Liver (tissue), 9 donors: ENCODE results near the gene C18orf54. TPM values are rescaled to one million over a fixed set of nuclear protein-coding genes. Genes with fewer than 3 reads are reported as not detected.
"Not testable (repeated sequence)": the region's sequence is repeated elsewhere in the genome, so short reads cannot be mapped to it uniquely, and the experiment has no call there.

ENCODE experiments used
- DNase-seq: peaks from one replicate; pipeline ENCODE4 v3.0.0-alpha.2; 2017; ENCODE audit warnings: low spot score
- H3K27ac ChIP-seq, 2 donors: one replicate each; pipeline ENCODE4 v1.7.0; 2013; ENCODE audit warnings: inconsistent platforms in 2 of 2, low read length in 2 of 2, control low read depth in 1 of 2, low read depth in 1 of 2, mild to moderate bottlenecking in 1 of 2
- H3K27me3 ChIP-seq, 4 donors: one replicate each; pipeline versions ENCODE4 v1.6.1 to v1.7.0; 2013; ENCODE audit warnings: low read length in 3 of 4, inconsistent platforms in 1 of 4, mild to moderate bottlenecking in 1 of 4, moderate library complexity in 1 of 4; ENCODE audit not compliant: control insufficient read depth in 4 of 4, insufficient read depth in 4 of 4
- H3K36me3 ChIP-seq, 4 donors: one replicate each; pipeline versions ENCODE4 v1.6.1 to v1.7.0; 2013; ENCODE audit warnings: low read length in 3 of 4, mild to moderate bottlenecking in 3 of 4, low read depth in 1 of 4, moderate library complexity in 1 of 4; ENCODE audit not compliant: control insufficient read depth in 4 of 4, insufficient read depth in 3 of 4
- H3K4me1 ChIP-seq, 4 donors: one replicate each; pipeline versions ENCODE4 v1.6.1 to v1.7.0; 2013; ENCODE audit warnings: low read length in 3 of 4, mild to moderate bottlenecking in 3 of 4, moderate library complexity in 1 of 4; ENCODE audit not compliant: control insufficient read depth in 4 of 4, insufficient read depth in 4 of 4
- H3K4me3 ChIP-seq, 3 donors: one replicate each; pipeline versions ENCODE4 v1.6.1 to v1.7.0; 2013; ENCODE audit warnings: low read length in 3 of 3, control low read depth in 1 of 3, low read depth in 1 of 3, mild to moderate bottlenecking in 1 of 3
- H3K9ac ChIP-seq, 2 donors: one replicate each; pipeline ENCODE4 v1.7.0; 2013; ENCODE audit warnings: low read length in 2 of 2, mild to moderate bottlenecking in 2 of 2, moderate library complexity in 2 of 2, control low read depth in 1 of 2, low read depth in 1 of 2
- H3K9me3 ChIP-seq, 4 donors: one replicate each; pipeline versions ENCODE4 v1.6.1 to v1.7.0; 2013; ENCODE audit warnings: low read length in 3 of 4; ENCODE audit not compliant: control insufficient read depth in 4 of 4
- EGR1 ChIP-seq, 2 donors: IDR thresholded peaks; 2 replicates each; pipeline ENCODE4 v1.6.1; 2016 to 2018; ENCODE audit warnings: antibody characterized with exemption in 2 of 2, low read depth in 2 of 2
- FOXA1 ChIP-seq: IDR thresholded peaks from 2 replicates; pipeline ENCODE4 v1.6.1; 2016; ENCODE audit warnings: antibody characterized with exemption
- FOXA2 ChIP-seq: IDR thresholded peaks from 2 replicates; pipeline ENCODE4 v1.6.1; 2016; ENCODE audit warnings: antibody characterized with exemption
- GABPA ChIP-seq, 2 donors: IDR thresholded peaks in 1 of 2; conservative IDR thresholded peaks in 1 of 2; 2 replicates each; pipeline ENCODE4 v1.6.1; 2016; ENCODE audit warnings: antibody characterized with exemption in 2 of 2, mild to moderate bottlenecking in 1 of 2, moderate library complexity in 1 of 2
- HNF4A ChIP-seq, 2 donors: conservative IDR thresholded peaks; 2 replicates each; pipeline ENCODE4 v1.6.1; 2016; ENCODE audit warnings: antibody characterized with exemption in 2 of 2, mild to moderate bottlenecking in 2 of 2
- JUND ChIP-seq, 2 donors: IDR thresholded peaks; 2 replicates each; pipeline ENCODE4 v1.6.1; 2016; ENCODE audit warnings: antibody characterized with exemption in 2 of 2
- NR2F2 ChIP-seq: IDR thresholded peaks from 2 replicates; pipeline ENCODE4 v1.6.1; 2016; ENCODE audit warnings: antibody characterized with exemption
- RXRA ChIP-seq, 2 donors: IDR thresholded peaks; 2 replicates each; pipeline ENCODE4 v1.6.1; 2017 to 2018; ENCODE audit warnings: antibody characterized with exemption in 2 of 2, mild to moderate bottlenecking in 1 of 2
- SP1 ChIP-seq: IDR thresholded peaks from 2 replicates; pipeline ENCODE4 v1.6.1; 2018; ENCODE audit warnings: antibody characterized with exemption, mild to moderate bottlenecking
- YY1 ChIP-seq: IDR thresholded peaks from 2 replicates; pipeline ENCODE4 v1.6.1; 2016; ENCODE audit warnings: antibody characterized with exemption, mild to moderate bottlenecking
- ZBTB33 ChIP-seq: IDR thresholded peaks from 2 replicates; pipeline ENCODE4 v1.6.1; 2016; ENCODE audit warnings: antibody characterized with exemption
- WGBS: extraction: QIAGEN DNeasy Blood & Tissue Kit; methylation state at CpG from one replicate; pipeline ENCODE4 v1.1.7; 2013; 5-methylcytosine and 5-hydroxymethylcytosine counted together
- polyA plus RNA-seq, 2 donors: library from polyadenylated mRNA; stranded (reverse) in 1 of 2; unstranded in 1 of 2; fragments of 200-250 nt in 1 of 2; fragments of >200 nt in 1 of 2; fragmentation: Nextera tagmentation in 1 of 2; extraction: Ambion mirVana in 1 of 2; gene quantifications; one replicate each; pipeline versions ENCODE4 v1.2.1 to v1.2.3, GENCODE V29; 2013 to 2015
- total RNA-seq, 2 donors: library from RNA; depleted of rRNA; stranded (reverse); fragments of >200 nt; gene quantifications; one replicate each; pipeline ENCODE4 v1.2.3, GENCODE V29; 2014
- TF ChIP-seq, protein P1 (sequence below): IDR thresholded peaks from 2 replicates; pipeline ENCODE4 v1.6.1; 2016; ENCODE audit warnings: antibody characterized with exemption, mild to moderate bottlenecking
- TF ChIP-seq, protein P2 (sequence below): IDR thresholded peaks from 2 replicates; pipeline ENCODE4 v1.6.1; 2016; ENCODE audit warnings: antibody characterized with exemption
- TF ChIP-seq, protein P3 (sequence below): IDR thresholded peaks from 2 replicates; pipeline ENCODE4 v1.6.1; 2016; ENCODE audit warnings: antibody characterized with exemption
- donor health status: healthy.
- donor health status: healthy.
- donor health status: healthy.
- donor health status: healthy.
- donor health status: healthy.

Gene C18orf54
- total RNA-seq: 1 to 10 TPM in 1 of 2 donors, under 1 TPM in 1; 0.42 to 4.9 TPM
- polyA plus RNA-seq: under 1 TPM; 0.21 to 0.24 TPM

GRCh38 chr18:54357660-54358494 lies at the start of gene C18orf54, which contains the start of gene STARD6:
C18orf54 (plus strand) TSS chr18:54357906; CDS start chr18:54360573, 2,667 bp downstream.
STARD6 (minus strand) TSS chr18:54357858; CDS start chr18:54354573, 3,285 bp downstream.
- no peaks in the 10 kb centered on the region for H3K36me3 ChIP-seq
- WGBS: under 1% methylated on average over 62 of the region's 62 CpGs
- H3K4me1 ChIP-seq: peaks cover 0 to 19% (median 11%) of the 10 kb centered on the region in 4 donors
- TF ChIP-seq FOXA1 (no peak), SP1 (no peak), EGR1 (IDR thresholded peaks at IDR 0.05; ENCODE audit: low read depth in 2 of 2) (no peak), NR2F2 (peak; percentile 41), YY1 (peak; percentile 98)
- peak within 1 kb of the TSS; percentile 9 to 54 for H3K27ac ChIP-seq
- peak; percentile 87 for DNase-seq
- H3K27me3 ChIP-seq: no peaks in the 10 kb centered on the region
- H3K9ac ChIP-seq: peak within 1 kb of the TSS; percentile 27 to 44
- no peaks in the 10 kb centered on the region for H3K9me3 ChIP-seq
- H3K4me3 ChIP-seq: peak within 1 kb of the TSS; percentile 62 to 91 (median 66)

- H3K36me3 ChIP-seq, H3K4me3 ChIP-seq, H3K27ac ChIP-seq, H3K9me3 ChIP-seq, H3K27me3 ChIP-seq, H3K4me1 ChIP-seq, H3K9ac ChIP-seq, DNase-seq: not testable (repeated sequence)
- 88% methylated on average over 8 of the region's 8 CpGs for WGBS
Measured at GRCh38 chr18:54309564-54309963, 48.1 kb upstream of the C18orf54 start.

DNA sequence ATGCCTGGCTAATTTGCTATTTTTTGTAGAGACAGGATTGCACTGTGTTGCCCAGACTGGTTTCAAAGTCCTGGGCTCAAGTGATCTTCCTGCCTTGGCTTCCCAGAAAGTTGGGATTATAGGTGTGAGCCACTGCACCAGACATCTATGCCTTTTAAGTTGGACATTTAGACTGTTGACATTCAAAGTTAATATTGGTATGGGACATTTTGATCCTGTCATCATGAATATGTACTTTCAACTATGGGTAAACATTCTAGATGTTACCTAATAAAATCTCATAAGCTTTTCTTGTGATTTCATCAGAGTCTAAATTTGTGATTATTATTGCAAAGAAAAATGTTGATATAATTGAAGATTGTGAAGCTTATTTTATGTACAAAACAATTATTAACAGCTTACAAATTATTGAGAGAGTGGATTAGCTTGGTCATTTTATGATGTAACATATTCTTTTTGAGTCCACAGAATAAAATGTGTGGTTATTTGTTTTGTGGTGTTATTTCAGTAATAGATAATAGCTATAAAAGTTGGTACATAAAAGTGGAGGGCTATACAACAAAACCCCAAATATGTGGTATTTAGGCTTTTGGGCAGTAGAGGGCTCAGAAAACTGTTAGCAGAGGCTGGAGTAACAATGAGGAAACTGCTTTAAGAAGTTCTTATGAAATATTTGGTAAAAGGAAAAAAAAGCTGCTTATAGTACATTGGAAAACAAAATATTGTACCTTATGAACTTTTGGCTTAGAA lies 41.5 kb upstream of the C18orf54 start:
- Histone ChIP-seq H3K9me3 (no peaks in the 10 kb centered on the region), H3K27ac (no peak overlapping the region), H3K9ac (no peak overlapping the region), H3K27me3 (no peaks in the 10 kb centered on the region), H3K4me3 (no peak overlapping the region), H3K36me3 (no peaks in the 10 kb centered on the region), H3K4me1 (no peaks in the 10 kb centered on the region)
- DNase-seq: no peak
- TF ChIP-seq JUND (IDR thresholded peaks at IDR 0.05): no peak
- no peak for TF ChIP-seq GABPA (IDR thresholded peaks at IDR 0.05 in 1 of 2, conservative IDR thresholded peaks at IDR 0.05 in 1 of 2)
- TF ChIP-seq HNF4A (conservative IDR thresholded peaks at IDR 0.05): no peak
- no peak for TF ChIP-seq EGR1 (IDR thresholded peaks at IDR 0.05; ENCODE audit: low read depth in 2 of 2)
- no peak for TF ChIP-seq RXRA (IDR thresholded peaks at IDR 0.05)
- TF ChIP-seq, protein P1, sequence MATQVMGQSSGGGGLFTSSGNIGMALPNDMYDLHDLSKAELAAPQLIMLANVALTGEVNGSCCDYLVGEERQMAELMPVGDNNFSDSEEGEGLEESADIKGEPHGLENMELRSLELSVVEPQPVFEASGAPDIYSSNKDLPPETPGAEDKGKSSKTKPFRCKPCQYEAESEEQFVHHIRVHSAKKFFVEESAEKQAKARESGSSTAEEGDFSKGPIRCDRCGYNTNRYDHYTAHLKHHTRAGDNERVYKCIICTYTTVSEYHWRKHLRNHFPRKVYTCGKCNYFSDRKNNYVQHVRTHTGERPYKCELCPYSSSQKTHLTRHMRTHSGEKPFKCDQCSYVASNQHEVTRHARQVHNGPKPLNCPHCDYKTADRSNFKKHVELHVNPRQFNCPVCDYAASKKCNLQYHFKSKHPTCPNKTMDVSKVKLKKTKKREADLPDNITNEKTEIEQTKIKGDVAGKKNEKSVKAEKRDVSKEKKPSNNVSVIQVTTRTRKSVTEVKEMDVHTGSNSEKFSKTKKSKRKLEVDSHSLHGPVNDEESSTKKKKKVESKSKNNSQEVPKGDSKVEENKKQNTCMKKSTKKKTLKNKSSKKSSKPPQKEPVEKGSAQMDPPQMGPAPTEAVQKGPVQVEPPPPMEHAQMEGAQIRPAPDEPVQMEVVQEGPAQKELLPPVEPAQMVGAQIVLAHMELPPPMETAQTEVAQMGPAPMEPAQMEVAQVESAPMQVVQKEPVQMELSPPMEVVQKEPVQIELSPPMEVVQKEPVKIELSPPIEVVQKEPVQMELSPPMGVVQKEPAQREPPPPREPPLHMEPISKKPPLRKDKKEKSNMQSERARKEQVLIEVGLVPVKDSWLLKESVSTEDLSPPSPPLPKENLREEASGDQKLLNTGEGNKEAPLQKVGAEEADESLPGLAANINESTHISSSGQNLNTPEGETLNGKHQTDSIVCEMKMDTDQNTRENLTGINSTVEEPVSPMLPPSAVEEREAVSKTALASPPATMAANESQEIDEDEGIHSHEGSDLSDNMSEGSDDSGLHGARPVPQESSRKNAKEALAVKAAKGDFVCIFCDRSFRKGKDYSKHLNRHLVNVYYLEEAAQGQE: no peak
- TF ChIP-seq, protein P2, sequence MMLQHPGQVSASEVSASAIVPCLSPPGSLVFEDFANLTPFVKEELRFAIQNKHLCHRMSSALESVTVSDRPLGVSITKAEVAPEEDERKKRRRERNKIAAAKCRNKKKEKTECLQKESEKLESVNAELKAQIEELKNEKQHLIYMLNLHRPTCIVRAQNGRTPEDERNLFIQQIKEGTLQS: no peak
- no peak for TF ChIP-seq FOXA1
- TF ChIP-seq FOXA2: no peak
- TF ChIP-seq ZBTB33: no peak
- TF ChIP-seq, protein P3, sequence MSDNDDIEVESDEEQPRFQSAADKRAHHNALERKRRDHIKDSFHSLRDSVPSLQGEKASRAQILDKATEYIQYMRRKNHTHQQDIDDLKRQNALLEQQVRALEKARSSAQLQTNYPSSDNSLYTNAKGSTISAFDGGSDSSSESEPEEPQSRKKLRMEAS: no peak
